Measurements from ENCODE around the gene SOX5.

The SOX5 gene

GRCh38 chr12:23949348-23950209, at the start of gene SOX5:
Gene SOX5 (minus strand): TSS chr12:23949670. CDS start chr12:23949601, 69 bp downstream.
- no peak for DNase-seq (ENCODE audit: low read depth)

GRCh38 chr12:23987046-23987445, 37.6 kb upstream of the SOX5 start:
- no peak for DNase-seq (ENCODE audit: low read depth)

GRCh38 chr12:23980826-23981225, 31.4 kb upstream of the SOX5 start:
- no peak for DNase-seq (ENCODE audit: low read depth)

GRCh38 chr12:23964812-23965211, 15.3 kb upstream of the SOX5 start:
- no peak for DNase-seq (ENCODE audit: low read depth)

- no peak for DNase-seq (ENCODE audit: low read depth)
Observed at GRCh38 chr12:23959826-23960225, 10.4 kb upstream of the SOX5 start.

- no peak for DNase-seq (ENCODE audit: low read depth)
Observed at GRCh38 chr12:23954332-23954731, 4.9 kb upstream of the SOX5 start.

GRCh38 chr12:23952071-23952470, 2.6 kb upstream of the SOX5 start:
- DNase-seq (ENCODE audit: low read depth): no peak

- no peak for DNase-seq (ENCODE audit: low read depth)
Observed at GRCh38 chr12:23950775-23951451, 1.4 kb upstream of the SOX5 start.

GRCh38 chr12:23950210-23950774, 822 bp upstream of the SOX5 start:
- DNase-seq (ENCODE audit: low read depth): no peak

- DNase-seq (ENCODE audit: low read depth): no peak
Observed at GRCh38 chr12:23948291-23948690, 1.2 kb downstream of the SOX5 start.

- DNase-seq (ENCODE audit: low read depth): no peak
Observed at GRCh38 chr12:23947395-23947794, 2.1 kb downstream of the SOX5 start.

- no peak for DNase-seq (ENCODE audit: low read depth)
Observed at GRCh38 chr12:23945249-23945648, 4.2 kb downstream of the SOX5 start.

- DNase-seq (ENCODE audit: low read depth): no peak
Observed at GRCh38 chr12:23944067-23944466, 5.4 kb downstream of the SOX5 start.

- no peak for DNase-seq (ENCODE audit: low read depth)
Observed at GRCh38 chr12:23942841-23943240, 6.6 kb downstream of the SOX5 start.

- no peak for DNase-seq (ENCODE audit: low read depth)
Observed at GRCh38 chr12:23941780-23942179, 7.7 kb downstream of the SOX5 start.

GRCh38 chr12:23938422-23938821, 11.0 kb downstream of the SOX5 start:
- DNase-seq (ENCODE audit: low read depth): no peak

- DNase-seq (ENCODE audit: low read depth): no peak
Observed at GRCh38 chr12:23931176-23931575, 18.3 kb downstream of the SOX5 start.

- no peak for DNase-seq (ENCODE audit: low read depth)
Observed at GRCh38 chr12:23930599-23930998, 18.9 kb downstream of the SOX5 start.

- DNase-seq (ENCODE audit: low read depth): no peak
Observed at GRCh38 chr12:23929906-23930305, 19.6 kb downstream of the SOX5 start.

GRCh38 chr12:23927907-23928306, 21.6 kb downstream of the SOX5 start:
- DNase-seq (ENCODE audit: low read depth): no peak

GRCh38 chr12:23921099-23921856, 28.2 kb downstream of the SOX5 start:
- no peak for DNase-seq (ENCODE audit: low read depth)

- no peak for DNase-seq (ENCODE audit: low read depth)
Observed at GRCh38 chr12:23911574-23911973, 37.9 kb downstream of the SOX5 start.

Data from activated T-helper 1 cell treated with Interleukin-2 at 50 U/mL for 16 hours (primary cell).